Endothelial cell (in vitro differentiated cells): Measurements from ENCODE around the gene SORCS2. TPM values are rescaled to one million over a fixed set of nuclear protein-coding genes. Genes with fewer than 3 reads are reported as not detected.

Source experiments
- DNase-seq: peaks from one replicate; pipeline ENCODE4 v3.0.0; 2021; ENCODE audit warnings: low spot score
- H3K27ac Mint-ChIP-seq: one replicate; pipeline ENCODE4 v1.8.0; 2021; ENCODE audit warnings: mixed read lengths, inconsistent platforms; ENCODE audit not compliant: unreplicated experiment
- H3K27me3 Mint-ChIP-seq: one replicate; pipeline ENCODE4 v1.8.0; 2021; ENCODE audit warnings: mild to moderate bottlenecking, moderate library complexity, mixed read lengths, inconsistent platforms; ENCODE audit not compliant: unreplicated experiment
- H3K36me3 Mint-ChIP-seq: one replicate; pipeline ENCODE4 v1.8.0; 2021; ENCODE audit warnings: mild to moderate bottlenecking, low read depth, mixed read lengths, inconsistent platforms; ENCODE audit not compliant: unreplicated experiment
- H3K4me1 Mint-ChIP-seq: one replicate; pipeline ENCODE4 v1.8.0; 2021; ENCODE audit warnings: mild to moderate bottlenecking, mixed read lengths, inconsistent platforms; ENCODE audit not compliant: unreplicated experiment
- H3K4me3 Mint-ChIP-seq: one replicate; pipeline ENCODE4 v1.8.0; 2021; ENCODE audit warnings: mild to moderate bottlenecking, mixed read lengths, inconsistent platforms; ENCODE audit not compliant: unreplicated experiment
- H3K9me3 Mint-ChIP-seq: one replicate; pipeline ENCODE4 v1.8.0; 2021; ENCODE audit warnings: mixed read lengths, inconsistent platforms; ENCODE audit not compliant: unreplicated experiment
- CTCF ChIP-seq: fragments of 200-600 bp; sonication (generic); IDR thresholded peaks from one replicate; pipeline ENCODE4 v1.5.0; 2021; ENCODE audit warnings: antibody characterized with exemption; ENCODE audit not compliant: unreplicated experiment
- total RNA-seq: library from RNA; stranded (reverse); fragmentation: NEBNext Ultra II Directional; extraction: Animal tissue kit (Norgen Biotek cat#: 25700); gene quantifications from one replicate; pipeline ENCODE4 v1.2.1, GENCODE V29; 2021; ENCODE audit not compliant: unreplicated experiment

SORCS2 gene
- total RNA-seq, 1 donor from 2014 or later: 1.3 TPM

GRCh38 chr4:7315935-7316334, 123.6 kb downstream of the SORCS2 start:
- H3K27me3 Mint-ChIP-seq: peaks cover 1% of the 10 kb centered on the region
- H3K27ac Mint-ChIP-seq: no peak overlapping the region

GRCh38 chr4:7319024-7319423, 126.7 kb downstream of the SORCS2 start:
- Mint-ChIP-seq H3K9me3 (peaks cover 12% of the 10 kb centered on the region), H3K27ac (no peak overlapping the region), H3K27me3 (no peaks in the 10 kb centered on the region), H3K4me3 (no peak overlapping the region), H3K36me3 (peaks cover 3% of the 10 kb centered on the region), H3K4me1 (no peaks in the 10 kb centered on the region)
- TF ChIP-seq CTCF: no peak
- DNase-seq: no peak

More at GRCh38 chr4:7315935-7316334, 123.6 kb downstream of the SORCS2 start:
- peaks cover 12% of the 10 kb centered on the region for H3K9me3 Mint-ChIP-seq
- H3K36me3 Mint-ChIP-seq: no peaks in the 10 kb centered on the region
- no peak overlapping the region for H3K4me3 Mint-ChIP-seq
- no peaks in the 10 kb centered on the region for H3K4me1 Mint-ChIP-seq
- no peak for TF ChIP-seq CTCF
- no peak for DNase-seq

GRCh38 chr4:7320206-7320797, 128.0 kb downstream of the SORCS2 start:
- peaks cover 12% of the 10 kb centered on the region for H3K9me3 Mint-ChIP-seq
- DNase-seq: no peak
- no peak overlapping the region for H3K27ac Mint-ChIP-seq
- no peak for TF ChIP-seq CTCF
- no peaks in the 10 kb centered on the region for H3K27me3 Mint-ChIP-seq
- peaks cover 3% of the 10 kb centered on the region for H3K36me3 Mint-ChIP-seq
- H3K4me3 Mint-ChIP-seq: no peak overlapping the region
- H3K4me1 Mint-ChIP-seq: no peaks in the 10 kb centered on the region

GRCh38 chr4:7322166-7322991, 130.0 kb downstream of the SORCS2 start:
- peaks cover 7% of the 10 kb centered on the region for H3K9me3 Mint-ChIP-seq
- H3K4me1 Mint-ChIP-seq: no peaks in the 10 kb centered on the region
- H3K27me3 Mint-ChIP-seq: peaks cover 1% of the 10 kb centered on the region
- H3K36me3 Mint-ChIP-seq: peaks cover 3% of the 10 kb centered on the region
- no peak for DNase-seq
- TF ChIP-seq CTCF: no peak
- no peak overlapping the region for H3K4me3 Mint-ChIP-seq
- no peak overlapping the region for H3K27ac Mint-ChIP-seq

GRCh38 chr4:7323461-7323871, 131.1 kb downstream of the SORCS2 start:
- no peak for TF ChIP-seq CTCF

More at GRCh38 chr4:7323461-7323871, 131.1 kb downstream of the SORCS2 start:
- Mint-ChIP-seq H3K4me1 (no peaks in the 10 kb centered on the region), H3K27ac (no peak overlapping the region), H3K9me3 (peaks cover 7% of the 10 kb centered on the region), H3K4me3 (no peak overlapping the region), H3K36me3 (peaks cover 3% of the 10 kb centered on the region), H3K27me3 (peaks cover 4% of the 10 kb centered on the region)
- no peak for DNase-seq
